ENCODE results near the gene DIO1.

Gene DIO1

GRCh38 chr1:53936430-53936829 lies 42.4 kb downstream of the DIO1 start:
- H3K36me3 ChIP-seq (ENCODE audit: insufficient read depth): no peaks in the 10 kb centered on the region
- H3K79me2 ChIP-seq (ENCODE audit: insufficient read depth, low read depth): no peaks in the 10 kb centered on the region

GRCh38 chr1:53938136-53938830 lies 44.3 kb downstream of the DIO1 start:
- H2AFZ ChIP-seq (ENCODE audit: low read depth): no peak overlapping the region
- no peak overlapping the region for H3K9ac ChIP-seq
- H3K27ac ChIP-seq: no peak overlapping the region
- no peak overlapping the region for H3K4me3 ChIP-seq (IDR thresholded peaks at IDR 0.05; ENCODE audit: insufficient read depth, low read depth, low read length)
- H3K36me3 ChIP-seq (ENCODE audit: insufficient read depth): no peaks in the 10 kb centered on the region
- no peaks in the 10 kb centered on the region for H3K27me3 ChIP-seq (ENCODE audit: insufficient read depth, low read depth)
- no peaks in the 10 kb centered on the region for H4K20me1 ChIP-seq (ENCODE audit: insufficient read depth)
- no peak overlapping the region for H3K4me2 ChIP-seq
- TF ChIP-seq CTCF (conservative IDR thresholded peaks at IDR 0.05; ENCODE audit: low read depth, low read length): no peak
- no peaks in the 10 kb centered on the region for H3K4me1 ChIP-seq (ENCODE audit: low read depth, poor library complexity, severe bottlenecking)
- no peaks in the 10 kb centered on the region; the same call in 1 of the 2 replicates for H3K79me2 ChIP-seq (ENCODE audit: insufficient read depth, low read depth)

More at GRCh38 chr1:53936430-53936829, 42.4 kb downstream of the DIO1 start:
- TF ChIP-seq CTCF (conservative IDR thresholded peaks at IDR 0.05; ENCODE audit: low read depth, low read length): no peak
- no peaks in the 10 kb centered on the region for H3K4me1 ChIP-seq (ENCODE audit: low read depth, poor library complexity, severe bottlenecking)
- H3K27ac ChIP-seq: no peak overlapping the region
- H3K27me3 ChIP-seq (ENCODE audit: insufficient read depth, low read depth): no peaks in the 10 kb centered on the region
- H3K4me2 ChIP-seq: no peak overlapping the region
- no peak overlapping the region for H3K9ac ChIP-seq
- no peak overlapping the region for H2AFZ ChIP-seq (ENCODE audit: low read depth)
- H3K4me3 ChIP-seq (IDR thresholded peaks at IDR 0.05; ENCODE audit: insufficient read depth, low read depth, low read length): no peak overlapping the region
- H4K20me1 ChIP-seq (ENCODE audit: insufficient read depth): no peaks in the 10 kb centered on the region

- H3K79me2 ChIP-seq (ENCODE audit: insufficient read depth, low read depth): peaks cover 23% of the 10 kb centered on the region; the same call in 1 of the 2 replicates
- no peaks in the 10 kb centered on the region for H3K36me3 ChIP-seq (ENCODE audit: insufficient read depth)
- TF ChIP-seq CTCF (conservative IDR thresholded peaks at IDR 0.05; ENCODE audit: low read depth, low read length): no peak
- no peak overlapping the region for H3K27ac ChIP-seq
- H3K4me2 ChIP-seq: no peak overlapping the region
- no peak overlapping the region for H3K9ac ChIP-seq
- no peaks in the 10 kb centered on the region for H4K20me1 ChIP-seq (ENCODE audit: insufficient read depth)
- H3K4me3 ChIP-seq (IDR thresholded peaks at IDR 0.05; ENCODE audit: insufficient read depth, low read depth, low read length): no peak overlapping the region
- H2AFZ ChIP-seq (ENCODE audit: low read depth): no peak overlapping the region
- H3K4me1 ChIP-seq (ENCODE audit: low read depth, poor library complexity, severe bottlenecking): peaks cover 12% of the 10 kb centered on the region
- no peaks in the 10 kb centered on the region for H3K27me3 ChIP-seq (ENCODE audit: insufficient read depth, low read depth)
These were observed 48.4 kb downstream of the DIO1 start for GRCh38 chr1:53942127-53942957.

- TF ChIP-seq CTCF (conservative IDR thresholded peaks at IDR 0.05; ENCODE audit: low read depth, low read length): no peak
- H3K79me2 ChIP-seq (ENCODE audit: insufficient read depth, low read depth): peaks cover 30% of the 10 kb centered on the region; the same call in 1 of the 2 replicates
These were observed 49.1 kb downstream of the DIO1 start for GRCh38 chr1:53943090-53943489.

More at GRCh38 chr1:53943090-53943489, 49.1 kb downstream of the DIO1 start:
- Histone ChIP-seq H3K36me3 (ENCODE audit: insufficient read depth) (no peaks in the 10 kb centered on the region), H3K27ac (no peak overlapping the region), H3K4me3 (IDR thresholded peaks at IDR 0.05; ENCODE audit: insufficient read depth, low read depth, low read length) (no peak overlapping the region), H3K27me3 (ENCODE audit: insufficient read depth, low read depth) (no peaks in the 10 kb centered on the region), H4K20me1 (ENCODE audit: insufficient read depth) (no peaks in the 10 kb centered on the region), H2AFZ (ENCODE audit: low read depth) (no peak overlapping the region), H3K4me1 (ENCODE audit: low read depth, poor library complexity, severe bottlenecking) (peaks cover 20% of the 10 kb centered on the region), H3K9ac (no peak overlapping the region), H3K4me2 (no peak overlapping the region)

Data from KMS-11 (cell line).